Fibroblast of villous mesenchyme (primary cell): ENCODE data around the gene TPD52L1. TPM values are rescaled to one million over a fixed set of nuclear protein-coding genes. Genes with fewer than 3 reads are reported as not detected.
"Not testable (repeated sequence)": the region's sequence is repeated elsewhere in the genome, so short reads cannot be mapped to it uniquely, and the experiment has no call there.

ENCODE experiments used
- DNase-seq: peaks from one replicate; pipeline ENCODE4 v3.0.0-alpha.2; 2010; ENCODE audit warnings: low read depth
- H3K4me3 ChIP-seq: 2 replicates; pipeline ENCODE4 v1.5.1; 2011; ENCODE audit warnings: low read depth, mild to moderate bottlenecking, low read length
- total RNA-seq: library from RNA; depleted of rRNA; stranded (reverse); fragments of >200 nt; gene quantifications from 2 replicates; pipeline ENCODE4 v1.2.3, GENCODE V29; 2012
- TF ChIP-seq, protein P1 (sequence below): IDR thresholded peaks from 2 replicates; pipeline ENCODE4 v1.5.1; 2012; ENCODE audit warnings: low read depth, mild to moderate bottlenecking, low read length; ENCODE audit not compliant: insufficient read depth

Gene TPD52L1
- total RNA-seq, 1 donor = 9.9 TPM

DNA sequence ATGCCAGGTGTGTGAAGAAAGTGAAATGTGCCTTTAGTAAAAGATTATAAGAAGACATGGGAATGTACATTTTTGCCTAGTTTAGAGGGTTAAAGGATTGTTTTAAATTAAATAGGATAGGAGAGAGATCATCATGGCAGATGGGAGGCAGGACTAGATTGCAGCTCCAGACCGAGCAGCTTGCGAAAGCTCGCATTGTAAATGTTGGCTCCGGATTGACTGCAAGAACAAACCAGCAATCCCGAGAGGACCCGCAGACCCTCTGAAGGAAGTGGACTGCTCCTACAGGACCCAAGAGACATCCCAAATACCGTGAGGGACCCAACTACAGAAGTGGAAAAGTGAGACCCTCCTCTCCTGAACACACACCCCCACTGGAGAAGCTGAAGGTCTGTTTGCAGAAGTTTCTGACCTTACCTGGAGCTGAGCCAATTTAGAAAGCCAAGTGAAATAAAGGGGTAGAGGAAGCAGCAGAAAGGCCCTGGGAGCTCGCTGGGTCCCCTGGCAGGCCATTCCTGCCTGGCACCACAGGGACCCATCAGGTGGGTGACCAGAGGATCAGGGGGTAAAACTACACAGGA is 30.0 kb upstream of the TPD52L1 start:
- DNase-seq = no peak
- H3K4me3 ChIP-seq = no peak overlapping the region
- TF ChIP-seq, protein P1, sequence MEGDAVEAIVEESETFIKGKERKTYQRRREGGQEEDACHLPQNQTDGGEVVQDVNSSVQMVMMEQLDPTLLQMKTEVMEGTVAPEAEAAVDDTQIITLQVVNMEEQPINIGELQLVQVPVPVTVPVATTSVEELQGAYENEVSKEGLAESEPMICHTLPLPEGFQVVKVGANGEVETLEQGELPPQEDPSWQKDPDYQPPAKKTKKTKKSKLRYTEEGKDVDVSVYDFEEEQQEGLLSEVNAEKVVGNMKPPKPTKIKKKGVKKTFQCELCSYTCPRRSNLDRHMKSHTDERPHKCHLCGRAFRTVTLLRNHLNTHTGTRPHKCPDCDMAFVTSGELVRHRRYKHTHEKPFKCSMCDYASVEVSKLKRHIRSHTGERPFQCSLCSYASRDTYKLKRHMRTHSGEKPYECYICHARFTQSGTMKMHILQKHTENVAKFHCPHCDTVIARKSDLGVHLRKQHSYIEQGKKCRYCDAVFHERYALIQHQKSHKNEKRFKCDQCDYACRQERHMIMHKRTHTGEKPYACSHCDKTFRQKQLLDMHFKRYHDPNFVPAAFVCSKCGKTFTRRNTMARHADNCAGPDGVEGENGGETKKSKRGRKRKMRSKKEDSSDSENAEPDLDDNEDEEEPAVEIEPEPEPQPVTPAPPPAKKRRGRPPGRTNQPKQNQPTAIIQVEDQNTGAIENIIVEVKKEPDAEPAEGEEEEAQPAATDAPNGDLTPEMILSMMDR = no peak

DNA sequence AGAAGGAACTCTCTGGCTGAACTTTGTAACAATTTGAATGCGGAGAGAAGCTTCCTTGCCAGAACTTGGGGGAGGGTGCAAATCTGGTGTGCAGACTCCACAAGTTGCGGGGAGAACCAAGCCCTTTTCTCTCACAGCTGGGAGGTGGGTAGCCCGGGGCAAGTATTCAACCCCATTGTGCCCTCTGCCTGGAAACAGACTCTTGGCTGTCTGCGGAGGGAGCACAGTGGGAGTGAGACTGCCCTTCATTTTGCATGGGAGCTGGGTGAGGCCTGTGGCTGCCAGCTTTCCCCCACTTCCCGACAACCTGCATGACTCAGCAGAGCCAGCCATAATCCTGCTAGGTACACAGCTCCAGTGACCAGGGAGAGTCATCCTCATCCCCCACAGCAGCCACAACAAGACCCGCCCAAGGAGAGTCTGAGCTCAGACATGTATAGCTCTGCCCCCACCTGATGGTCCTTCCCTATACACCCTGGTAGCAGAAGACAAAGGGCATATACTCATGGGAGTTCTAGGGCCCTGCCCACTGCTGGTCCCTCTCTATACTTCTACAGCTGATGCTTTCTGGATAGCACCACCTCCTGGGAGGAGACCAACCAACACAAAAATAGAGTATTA is 29.4 kb upstream of the TPD52L1 start:
- H3K4me3 ChIP-seq = no peak overlapping the region
- TF ChIP-seq, protein P1 = no peak
- DNase-seq = no peak

DNA sequence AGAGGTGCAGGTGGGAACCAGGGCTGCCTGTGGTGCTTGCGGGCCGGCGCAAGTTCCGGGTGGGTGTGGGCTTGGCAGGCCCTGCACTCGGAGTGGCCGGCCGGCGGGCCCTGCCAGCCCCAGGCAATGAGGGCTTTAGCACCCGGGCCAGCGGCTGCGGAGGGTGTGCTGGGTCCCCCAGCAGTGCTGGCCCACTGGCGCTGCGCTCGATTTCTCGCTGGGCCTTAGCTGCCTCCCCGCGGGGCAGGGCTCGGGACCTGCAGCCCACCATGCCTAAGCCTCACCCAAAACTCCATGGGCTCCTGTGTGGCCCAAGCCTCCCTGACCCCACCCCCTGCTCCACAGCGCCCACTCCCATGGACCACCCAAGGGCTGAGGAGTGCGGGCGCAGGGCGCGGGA is 27.7 kb upstream of the TPD52L1 start:
- H3K4me3 ChIP-seq, DNase-seq: not testable (repeated sequence)

DNA sequence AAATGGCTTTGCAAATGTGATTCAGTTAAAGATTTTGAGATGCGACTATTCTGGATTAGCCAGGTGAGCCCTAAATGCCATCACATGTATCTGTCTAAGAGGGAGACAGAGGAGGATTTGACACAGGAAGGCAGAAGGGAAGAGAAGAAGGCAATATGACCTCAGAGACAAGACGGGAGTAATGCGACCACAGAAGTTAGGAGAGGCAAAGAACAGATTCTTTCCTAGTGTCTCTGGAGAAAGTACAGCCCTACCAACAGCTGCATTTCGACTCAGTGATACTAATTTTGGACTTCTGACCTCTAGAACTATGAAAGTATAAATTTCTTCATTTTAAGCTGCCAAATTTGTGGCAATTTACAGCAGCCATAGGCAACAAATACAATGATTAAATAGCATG is 24.2 kb upstream of the TPD52L1 start:
- DNase-seq = no peak
- TF ChIP-seq, protein P1 = no peak
- no peak overlapping the region for H3K4me3 ChIP-seq

DNA sequence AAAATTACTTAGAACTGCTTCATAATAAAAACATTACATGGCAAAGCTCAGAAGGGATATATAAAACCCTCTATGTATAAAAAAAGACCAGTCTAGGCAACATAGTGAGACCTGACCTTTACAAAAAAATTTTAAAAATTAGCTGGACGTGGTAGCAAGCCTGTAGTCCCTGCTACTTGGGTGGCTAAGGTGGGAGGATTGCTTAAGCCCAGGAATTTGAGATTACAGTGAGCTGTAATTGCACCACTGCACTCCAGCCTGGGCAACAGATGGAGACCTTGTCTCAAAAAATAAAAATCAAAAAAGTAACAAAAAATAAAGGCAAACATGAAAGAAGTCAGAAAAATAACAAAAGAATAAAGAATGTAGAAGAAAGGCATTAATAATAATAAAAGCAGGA is 21.5 kb upstream of the TPD52L1 start:
- TF ChIP-seq, protein P1 = no peak
- no peak overlapping the region for H3K4me3 ChIP-seq
- DNase-seq = no peak

DNA sequence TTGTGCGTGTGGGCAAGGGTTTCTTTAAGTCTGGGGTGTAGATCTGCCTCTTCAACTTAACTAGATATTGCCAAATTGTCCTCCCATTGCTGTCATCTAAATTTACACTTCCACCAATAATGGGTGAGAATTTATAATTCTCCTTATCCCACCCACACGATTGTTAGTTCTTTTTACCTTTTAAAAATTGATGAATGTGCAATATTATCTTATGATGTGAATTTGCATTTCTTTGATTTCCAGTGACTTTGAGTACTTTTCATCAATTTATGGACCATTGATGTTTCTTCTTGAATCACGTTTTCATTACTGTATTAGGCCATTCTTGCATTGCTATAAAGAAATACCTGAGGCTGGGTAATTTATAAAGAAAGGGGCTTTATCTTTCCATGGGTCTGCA is 17.2 kb upstream of the TPD52L1 start:
- DNase-seq = no peak
- TF ChIP-seq, protein P1 = no peak

DNA sequence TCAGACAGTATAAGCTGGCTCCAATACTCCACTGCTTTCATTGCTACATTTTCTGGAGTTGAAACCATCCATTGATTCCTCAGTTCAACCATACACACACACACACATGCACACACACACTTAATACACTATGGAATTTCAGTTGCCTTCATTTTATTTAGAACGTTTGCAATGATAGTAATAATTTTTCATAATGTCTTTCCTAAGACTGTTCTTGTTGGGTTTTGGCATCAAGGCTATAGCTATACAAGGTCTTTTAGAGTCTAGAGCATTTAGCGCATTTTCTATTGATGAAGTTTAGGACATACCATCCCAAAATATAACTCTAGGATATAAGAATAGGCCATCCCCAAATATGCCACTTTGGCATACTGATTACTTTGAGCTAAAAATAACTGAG is 15.5 kb upstream of the TPD52L1 start:
- DNase-seq = no peak
- no peak overlapping the region for H3K4me3 ChIP-seq
- TF ChIP-seq, protein P1 = no peak

More for the DNA sequence above, 17.2 kb upstream of the TPD52L1 start:
- no peak overlapping the region for H3K4me3 ChIP-seq
